ENCODE data around the gene MANEAL.

Gene MANEAL

GRCh38 chr1:37845049-37845646 is 51.5 kb downstream of the MANEAL start:
- no peak for DNase-seq (ENCODE audit: low spot score)
- no peak for TF ChIP-seq CTCF (IDR thresholded peaks at IDR 0.05)
- Histone ChIP-seq H3K27ac (no peak overlapping the region), H3K4me3 (no peak overlapping the region)

GRCh38 chr1:37845786-37846185 is 52.1 kb downstream of the MANEAL start:
- Histone ChIP-seq H3K4me3 (no peak overlapping the region), H3K27ac (no peak overlapping the region)
- no peak for DNase-seq (ENCODE audit: low spot score)
- TF ChIP-seq CTCF (IDR thresholded peaks at IDR 0.05): no peak

GRCh38 chr1:37846647-37847339 is 53.1 kb downstream of the MANEAL start:
- Histone ChIP-seq H3K4me3 (no peak overlapping the region), H3K27ac (no peak overlapping the region)
- DNase-seq (ENCODE audit: low spot score): no peak
- TF ChIP-seq CTCF (IDR thresholded peaks at IDR 0.05): no peak

- no peak overlapping the region for H3K4me3 ChIP-seq
- DNase-seq (ENCODE audit: low spot score): no peak
- H3K27ac ChIP-seq: no peak overlapping the region
- no peak for TF ChIP-seq CTCF (IDR thresholded peaks at IDR 0.05)
Observed at GRCh38 chr1:37849480-37849879, 55.8 kb downstream of the MANEAL start.

GRCh38 chr1:37850352-37850955 is 56.8 kb downstream of the MANEAL start:
- TF ChIP-seq CTCF (IDR thresholded peaks at IDR 0.05): no peak
- Histone ChIP-seq H3K4me3 (no peak overlapping the region), H3K27ac (no peak overlapping the region)
- no peak for DNase-seq (ENCODE audit: low spot score)
